C4-2B (cell line): Measurements from ENCODE around the gene SCMH1.
A peak's percentile ranks its signal among the peaks of the same experiment; 100 is the strongest.
"Not testable (repeated sequence)": the region's sequence is repeated elsewhere in the genome, so short reads cannot be mapped to it uniquely, and the experiment has no call there.

Experiments used
- H3K27ac ChIP-seq: fragments of 450-650 bp; 2 replicates; pipeline ENCODE4 v1.5.1; 2017
- ZFX ChIP-seq: fragments of 450-650 bp; IDR thresholded peaks from 2 replicates; pipeline ENCODE4 v1.6.1; 2017
- TF ChIP-seq, protein P1 (sequence below): fragments of 450-650 bp; conservative IDR thresholded peaks from 2 replicates; pipeline ENCODE4 v1.5.1; 2017; ENCODE audit warnings: mild to moderate bottlenecking

The SCMH1 gene

DNA sequence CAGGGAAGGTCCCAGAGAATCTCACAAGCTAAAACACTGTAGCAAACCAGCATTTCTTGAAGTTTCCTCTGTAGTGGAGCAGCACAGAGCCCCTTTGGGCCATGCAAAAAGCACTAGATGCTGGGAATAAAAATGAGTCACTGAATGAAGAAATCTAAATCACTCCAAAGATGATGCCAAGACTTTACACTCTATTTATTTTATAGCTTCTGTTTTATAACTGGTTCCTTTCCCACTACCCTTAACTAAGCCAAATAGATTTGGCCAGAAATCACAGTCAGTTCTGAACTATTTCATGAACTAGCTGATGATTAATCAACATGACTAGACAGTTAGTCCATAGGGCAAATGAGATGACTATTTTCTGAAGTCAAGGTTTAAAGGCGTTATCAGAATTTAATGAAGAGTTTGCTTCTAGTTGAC lies 89.5 kb downstream of the SCMH1 start:
- TF ChIP-seq ZFX, result no peak
- TF ChIP-seq, protein P1, sequence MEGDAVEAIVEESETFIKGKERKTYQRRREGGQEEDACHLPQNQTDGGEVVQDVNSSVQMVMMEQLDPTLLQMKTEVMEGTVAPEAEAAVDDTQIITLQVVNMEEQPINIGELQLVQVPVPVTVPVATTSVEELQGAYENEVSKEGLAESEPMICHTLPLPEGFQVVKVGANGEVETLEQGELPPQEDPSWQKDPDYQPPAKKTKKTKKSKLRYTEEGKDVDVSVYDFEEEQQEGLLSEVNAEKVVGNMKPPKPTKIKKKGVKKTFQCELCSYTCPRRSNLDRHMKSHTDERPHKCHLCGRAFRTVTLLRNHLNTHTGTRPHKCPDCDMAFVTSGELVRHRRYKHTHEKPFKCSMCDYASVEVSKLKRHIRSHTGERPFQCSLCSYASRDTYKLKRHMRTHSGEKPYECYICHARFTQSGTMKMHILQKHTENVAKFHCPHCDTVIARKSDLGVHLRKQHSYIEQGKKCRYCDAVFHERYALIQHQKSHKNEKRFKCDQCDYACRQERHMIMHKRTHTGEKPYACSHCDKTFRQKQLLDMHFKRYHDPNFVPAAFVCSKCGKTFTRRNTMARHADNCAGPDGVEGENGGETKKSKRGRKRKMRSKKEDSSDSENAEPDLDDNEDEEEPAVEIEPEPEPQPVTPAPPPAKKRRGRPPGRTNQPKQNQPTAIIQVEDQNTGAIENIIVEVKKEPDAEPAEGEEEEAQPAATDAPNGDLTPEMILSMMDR, result no peak
- peak overlapping the region; percentile 27; the same call in 1 of the 2 replicates for H3K27ac ChIP-seq

DNA sequence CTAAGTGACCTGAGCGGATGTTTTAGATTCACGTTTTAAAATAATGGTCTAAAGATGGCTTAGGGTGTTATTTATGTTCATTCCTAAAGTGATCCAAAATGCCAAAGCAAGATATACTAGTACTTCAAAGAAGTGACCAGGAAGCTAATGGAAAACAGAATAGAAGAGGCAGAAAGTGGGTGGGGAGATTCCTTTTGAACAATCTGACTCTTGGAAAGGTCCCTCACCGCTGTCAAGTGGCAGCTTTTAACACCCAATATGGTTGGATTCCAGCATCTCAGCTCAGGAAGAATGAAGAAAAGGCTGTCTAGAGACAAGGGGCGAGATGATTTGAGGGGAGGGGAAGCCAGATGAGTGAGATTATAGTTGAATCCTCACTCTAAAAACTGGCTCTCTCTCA lies 90.3 kb downstream of the SCMH1 start:
- no peak for TF ChIP-seq ZFX
- TF ChIP-seq, protein P1, result no peak
- peak overlapping the region; percentile 27; the same call in 1 of the 2 replicates for H3K27ac ChIP-seq

DNA sequence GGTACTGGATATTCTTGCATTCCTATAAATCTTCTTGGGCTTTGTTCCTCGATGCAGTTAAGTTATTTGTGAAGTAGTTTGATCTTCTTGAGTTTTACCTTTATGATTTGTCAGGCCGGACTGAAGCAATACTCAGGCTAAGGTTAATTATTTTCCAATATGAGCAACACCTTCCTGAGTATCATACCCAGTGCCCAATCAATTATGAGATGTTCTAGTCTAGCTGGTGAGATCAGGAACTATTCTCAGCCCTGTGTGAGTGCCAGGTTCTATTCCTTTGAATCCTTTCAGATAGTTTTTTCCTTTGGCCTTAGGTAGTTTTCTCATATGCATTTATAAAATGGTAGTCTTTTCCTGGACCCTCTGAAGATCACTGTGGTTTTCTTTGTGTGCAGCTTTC lies 92.5 kb downstream of the SCMH1 start:
- H3K27ac ChIP-seq, result no peak overlapping the region
- TF ChIP-seq ZFX, result no peak
- TF ChIP-seq, protein P1, result no peak

DNA sequence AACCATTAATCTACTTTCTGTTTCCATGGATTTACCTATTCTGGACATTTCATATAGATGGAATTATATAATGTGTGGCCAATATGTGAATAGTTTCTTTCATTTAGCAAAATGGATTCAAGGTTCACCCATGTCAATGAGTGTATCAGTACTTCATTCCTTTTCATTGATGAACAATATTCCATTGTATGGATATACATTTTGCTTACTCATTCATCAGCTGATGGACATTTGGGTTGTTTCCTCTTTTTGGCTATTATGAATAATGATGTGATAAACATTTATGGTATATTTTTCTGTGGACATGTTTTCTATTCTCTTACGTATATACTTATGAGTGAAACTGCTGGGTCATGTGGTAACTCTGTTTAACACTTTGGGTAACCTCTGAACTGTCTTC lies 97.8 kb downstream of the SCMH1 start:
- no peak overlapping the region for H3K27ac ChIP-seq
- TF ChIP-seq, protein P1, result no peak
- no peak for TF ChIP-seq ZFX

DNA sequence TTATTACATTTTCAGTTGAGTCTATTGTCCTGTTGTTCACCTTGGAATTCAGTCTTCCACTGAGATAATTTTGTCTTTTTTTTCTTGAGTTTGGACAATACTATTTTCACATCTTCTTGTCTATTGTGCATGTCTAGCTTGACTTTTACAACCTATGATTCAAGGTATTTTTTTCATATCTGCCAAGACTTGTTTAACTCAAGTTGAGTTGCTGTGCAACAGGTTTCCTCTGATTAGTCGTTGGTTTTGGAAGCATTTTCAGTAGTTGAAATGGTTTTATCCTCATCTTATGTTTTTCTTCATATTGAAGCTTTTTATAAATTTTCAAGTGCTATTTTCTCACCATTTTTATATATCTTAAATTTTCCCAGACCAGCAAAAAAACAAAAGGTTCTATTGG lies 103.6 kb downstream of the SCMH1 start:
- H3K27ac ChIP-seq, result no peak overlapping the region
- no peak for TF ChIP-seq ZFX
- TF ChIP-seq, protein P1, result no peak

DNA sequence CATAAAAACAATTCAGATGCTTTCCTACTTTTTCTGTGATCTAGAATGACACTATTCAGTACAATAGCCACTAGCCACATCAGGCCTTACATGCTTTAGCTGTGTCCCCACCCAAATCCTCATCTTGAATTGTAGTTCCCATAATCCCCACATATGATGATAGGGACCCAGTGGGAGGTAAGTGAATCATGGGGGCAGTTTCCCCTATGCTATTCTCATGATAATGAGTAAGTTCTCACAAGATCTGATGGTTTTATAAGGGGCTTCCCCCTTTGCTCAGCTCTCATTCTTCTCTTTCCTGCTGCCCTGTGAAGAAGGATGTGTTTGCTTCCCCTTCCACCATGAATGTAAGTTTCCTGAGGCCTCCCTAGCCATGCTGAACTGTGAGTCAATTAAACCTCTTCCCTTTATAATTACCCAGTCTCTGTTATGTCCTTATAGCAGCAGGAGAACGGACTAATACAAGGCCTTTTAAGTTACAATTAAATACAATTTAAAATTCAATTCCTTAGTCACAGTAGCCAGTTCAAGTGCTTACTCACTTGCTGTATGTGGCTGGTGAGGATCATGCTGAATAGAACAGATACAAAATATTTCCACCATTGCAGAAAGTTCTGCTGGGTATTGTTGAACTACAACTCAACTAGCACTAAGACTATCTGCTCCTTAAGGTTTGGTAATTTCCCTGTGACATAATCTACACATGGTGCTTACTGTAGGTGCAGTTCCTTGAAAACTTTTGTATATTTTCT lies 106.7 kb downstream of the SCMH1 start:
- TF ChIP-seq, protein P1, result no peak
- TF ChIP-seq ZFX, result no peak
- no peak overlapping the region for H3K27ac ChIP-seq

DNA sequence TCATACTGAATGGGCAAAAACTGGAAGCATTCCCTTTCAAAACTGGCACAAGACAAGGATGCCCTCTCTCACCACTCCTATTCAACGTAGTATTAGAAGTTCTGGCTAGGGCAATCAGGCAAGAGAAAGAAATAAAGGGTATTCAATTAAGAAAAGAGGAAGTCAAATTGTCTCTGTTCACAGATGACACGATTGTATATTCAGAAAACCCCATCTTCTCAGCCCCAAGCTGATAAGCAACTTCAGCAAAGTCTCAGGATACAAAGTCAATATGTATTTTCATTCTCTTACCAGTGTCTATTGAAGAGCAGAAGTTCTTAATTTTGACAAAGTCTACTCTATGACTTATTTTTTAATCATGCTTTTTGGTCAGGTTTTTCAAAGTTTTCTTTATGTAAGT lies 107.8 kb downstream of the SCMH1 start:
- not testable (repeated sequence) for H3K27ac ChIP-seq

DNA sequence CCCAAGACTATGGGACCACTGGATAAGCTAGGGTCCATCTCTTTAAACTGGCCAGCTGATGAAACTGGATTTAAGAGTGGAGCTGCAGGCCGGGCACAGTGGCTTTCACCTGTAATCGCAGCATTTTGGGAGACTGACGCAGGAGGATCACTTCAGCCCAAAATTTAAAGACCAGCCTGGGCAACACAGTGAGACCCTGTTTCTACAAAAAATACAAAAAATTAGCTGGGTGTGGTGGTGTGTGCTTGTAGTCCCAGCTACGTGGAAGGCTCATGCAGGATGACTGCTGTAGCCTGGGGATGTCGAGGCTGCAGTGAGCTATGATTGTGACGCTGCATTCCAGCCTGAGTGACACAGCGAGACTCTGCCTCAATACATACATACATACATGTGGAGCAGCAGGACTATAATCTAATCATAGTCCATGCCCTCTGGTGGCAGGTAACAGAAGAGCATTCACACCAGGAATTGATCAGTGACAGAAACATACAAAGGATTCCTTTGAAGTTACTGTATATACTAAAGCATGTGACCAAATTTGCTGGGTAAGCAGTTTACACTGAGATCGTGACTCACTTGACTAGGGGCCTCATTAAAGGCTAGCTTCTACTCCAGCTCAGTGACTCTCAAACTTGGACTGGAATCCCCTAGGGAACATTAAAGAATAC lies 119.1 kb downstream of the SCMH1 start:
- TF ChIP-seq ZFX, result no peak
- TF ChIP-seq, protein P1, result peak; percentile 80

More for the DNA sequence above, 119.1 kb downstream of the SCMH1 start:
- H3K27ac ChIP-seq, result no peak overlapping the region
